Measurements from ENCODE around the gene TAF13.
"Not testable (repeated sequence)": the region's sequence is repeated elsewhere in the genome, so short reads cannot be mapped to it uniquely, and the experiment has no call there.

The TAF13 gene

GRCh38 chr1:109045595-109045994 lies 30.2 kb downstream of the TAF13 start:
- no peak for DNase-seq

GRCh38 chr1:109041621-109042468 lies 34.0 kb downstream of the TAF13 start, which contains the start of gene WDR47:
Gene WDR47, minus strand, starts transcription at chr1:109042102. Its CDS starts 18,590 bp downstream, at chr1:109023512.
- peak; percentile 99 for DNase-seq

GRCh38 chr1:109040989-109041620 lies 34.7 kb downstream of the TAF13 start:
- peak; percentile 33 for DNase-seq

GRCh38 chr1:109040627-109040988 lies 35.2 kb downstream of the TAF13 start:
- peak; percentile 2 for DNase-seq

- no peak for DNase-seq
Observed at GRCh38 chr1:109034382-109034781, 41.4 kb downstream of the TAF13 start.

GRCh38 chr1:109029493-109029892 lies 46.3 kb downstream of the TAF13 start:
- not testable (repeated sequence) for DNase-seq

- DNase-seq = no peak
Observed at GRCh38 chr1:109027841-109028240, 48.0 kb downstream of the TAF13 start.

- DNase-seq = no peak
Observed at GRCh38 chr1:109025694-109026093, 50.1 kb downstream of the TAF13 start.

- no peak for DNase-seq
Observed at GRCh38 chr1:109024646-109025045, 51.2 kb downstream of the TAF13 start.

GRCh38 chr1:109020693-109021257 lies 55.0 kb downstream of the TAF13 start:
- DNase-seq = no peak

- DNase-seq = not testable (repeated sequence)
Observed at GRCh38 chr1:109017719-109018118, 58.1 kb downstream of the TAF13 start.

GRCh38 chr1:109017134-109017533 lies 58.7 kb downstream of the TAF13 start:
- no peak for DNase-seq

Measured in suppressor macrophage treated with lipopolysaccharide for 4 hours (primary cell).